ENCODE measurements around the gene UNKL.

Gene UNKL

GRCh38 chr16:1453316-1453715, 38.8 kb upstream of the UNKL start:
- Histone ChIP-seq H3K36me3 (ENCODE audit: control insufficient read depth, low read depth, low read length) (peaks cover 32% of the 10 kb centered on the region), H3K27ac (ENCODE audit: low read length) (no peak overlapping the region), H3K4me3 (ENCODE audit: low read length) (no peak overlapping the region)

GRCh38 chr16:1452530-1452929, 38.0 kb upstream of the UNKL start:
- H3K4me1 ChIP-seq (ENCODE audit: control insufficient read depth, low read depth, low read length), result no peaks in the 10 kb centered on the region
- H3K4me3 ChIP-seq (ENCODE audit: low read length), result no peak overlapping the region
- no peak overlapping the region for H3K27ac ChIP-seq (ENCODE audit: low read length)
- H3K9me3 ChIP-seq (ENCODE audit: control insufficient read depth, low read depth, low read length), result no peaks in the 10 kb centered on the region
- H3K27me3 ChIP-seq (ENCODE audit: control insufficient read depth, insufficient read depth, low read length), result no peaks in the 10 kb centered on the region
- peaks cover 34% of the 10 kb centered on the region for H3K36me3 ChIP-seq (ENCODE audit: control insufficient read depth, low read depth, low read length)
- H3K9ac ChIP-seq (ENCODE audit: low read length), result no peak overlapping the region

More at GRCh38 chr16:1453316-1453715, 38.8 kb upstream of the UNKL start:
- Histone ChIP-seq H3K27me3 (ENCODE audit: control insufficient read depth, insufficient read depth, low read length) (no peaks in the 10 kb centered on the region), H3K9me3 (ENCODE audit: control insufficient read depth, low read depth, low read length) (no peaks in the 10 kb centered on the region), H3K4me1 (ENCODE audit: control insufficient read depth, low read depth, low read length) (no peaks in the 10 kb centered on the region), H3K9ac (ENCODE audit: low read length) (no peak overlapping the region)

- Histone ChIP-seq H3K27me3 (ENCODE audit: control insufficient read depth, insufficient read depth, low read length) (no peaks in the 10 kb centered on the region), H3K9ac (ENCODE audit: low read length) (no peak overlapping the region), H3K27ac (ENCODE audit: low read length) (no peak overlapping the region), H3K9me3 (ENCODE audit: control insufficient read depth, low read depth, low read length) (no peaks in the 10 kb centered on the region), H3K4me3 (ENCODE audit: low read length) (no peak overlapping the region), H3K4me1 (ENCODE audit: control insufficient read depth, low read depth, low read length) (no peaks in the 10 kb centered on the region), H3K36me3 (ENCODE audit: control insufficient read depth, low read depth, low read length) (peaks cover 34% of the 10 kb centered on the region)
Measured at GRCh38 chr16:1451702-1452392, 37.3 kb upstream of the UNKL start.

GRCh38 chr16:1450841-1451240, 36.3 kb upstream of the UNKL start:
- Histone ChIP-seq H3K27ac (ENCODE audit: low read length) (no peak overlapping the region), H3K27me3 (ENCODE audit: control insufficient read depth, insufficient read depth, low read length) (no peaks in the 10 kb centered on the region), H3K4me1 (ENCODE audit: control insufficient read depth, low read depth, low read length) (no peaks in the 10 kb centered on the region), H3K9me3 (ENCODE audit: control insufficient read depth, low read depth, low read length) (no peaks in the 10 kb centered on the region), H3K36me3 (ENCODE audit: control insufficient read depth, low read depth, low read length) (peaks cover 34% of the 10 kb centered on the region), H3K4me3 (ENCODE audit: low read length) (no peak overlapping the region), H3K9ac (ENCODE audit: low read length) (no peak overlapping the region)

GRCh38 chr16:1450218-1450617, 35.7 kb upstream of the UNKL start:
- H3K36me3 ChIP-seq (ENCODE audit: control insufficient read depth, low read depth, low read length), result peaks cover 30% of the 10 kb centered on the region
- no peaks in the 10 kb centered on the region for H3K27me3 ChIP-seq (ENCODE audit: control insufficient read depth, insufficient read depth, low read length)
- H3K4me3 ChIP-seq (ENCODE audit: low read length), result no peak overlapping the region
- H3K27ac ChIP-seq (ENCODE audit: low read length), result no peak overlapping the region
- no peak overlapping the region for H3K9ac ChIP-seq (ENCODE audit: low read length)
- no peaks in the 10 kb centered on the region for H3K9me3 ChIP-seq (ENCODE audit: control insufficient read depth, low read depth, low read length)
- no peaks in the 10 kb centered on the region for H3K4me1 ChIP-seq (ENCODE audit: control insufficient read depth, low read depth, low read length)

- Histone ChIP-seq H3K36me3 (ENCODE audit: control insufficient read depth, low read depth, low read length) (peaks cover 26% of the 10 kb centered on the region), H3K27ac (ENCODE audit: low read length) (no peak overlapping the region), H3K4me1 (ENCODE audit: control insufficient read depth, low read depth, low read length) (no peaks in the 10 kb centered on the region), H3K27me3 (ENCODE audit: control insufficient read depth, insufficient read depth, low read length) (no peaks in the 10 kb centered on the region), H3K9ac (ENCODE audit: low read length) (no peak overlapping the region), H3K9me3 (ENCODE audit: control insufficient read depth, low read depth, low read length) (no peaks in the 10 kb centered on the region), H3K4me3 (ENCODE audit: low read length) (no peak overlapping the region)
Measured at GRCh38 chr16:1449201-1449788, 34.8 kb upstream of the UNKL start.

- no peaks in the 10 kb centered on the region for H3K27me3 ChIP-seq (ENCODE audit: control insufficient read depth, insufficient read depth, low read length)
- no peaks in the 10 kb centered on the region for H3K9me3 ChIP-seq (ENCODE audit: control insufficient read depth, low read depth, low read length)
- H3K27ac ChIP-seq (ENCODE audit: low read length), result no peak overlapping the region
- H3K36me3 ChIP-seq (ENCODE audit: control insufficient read depth, low read depth, low read length), result peaks cover 21% of the 10 kb centered on the region
- H3K9ac ChIP-seq (ENCODE audit: low read length), result no peak overlapping the region
- H3K4me1 ChIP-seq (ENCODE audit: control insufficient read depth, low read depth, low read length), result no peaks in the 10 kb centered on the region
- H3K4me3 ChIP-seq (ENCODE audit: low read length), result no peak overlapping the region
Measured at GRCh38 chr16:1448536-1449116, 34.1 kb upstream of the UNKL start.

- H3K4me3 ChIP-seq (ENCODE audit: low read length), result no peak overlapping the region
- H3K27ac ChIP-seq (ENCODE audit: low read length), result no peak overlapping the region
- H3K27me3 ChIP-seq (ENCODE audit: control insufficient read depth, insufficient read depth, low read length), result no peaks in the 10 kb centered on the region
- H3K9ac ChIP-seq (ENCODE audit: low read length), result no peak overlapping the region
- no peaks in the 10 kb centered on the region for H3K4me1 ChIP-seq (ENCODE audit: control insufficient read depth, low read depth, low read length)
- H3K9me3 ChIP-seq (ENCODE audit: control insufficient read depth, low read depth, low read length), result no peaks in the 10 kb centered on the region
- peaks cover 16% of the 10 kb centered on the region for H3K36me3 ChIP-seq (ENCODE audit: control insufficient read depth, low read depth, low read length)
Measured at GRCh38 chr16:1447965-1448364, 33.5 kb upstream of the UNKL start.

GRCh38 chr16:1446296-1447080, 32.0 kb upstream of the UNKL start:
- Histone ChIP-seq H3K36me3 (ENCODE audit: control insufficient read depth, low read depth, low read length) (peaks cover 16% of the 10 kb centered on the region), H3K4me3 (ENCODE audit: low read length) (no peak overlapping the region), H3K9me3 (ENCODE audit: control insufficient read depth, low read depth, low read length) (no peaks in the 10 kb centered on the region), H3K27me3 (ENCODE audit: control insufficient read depth, insufficient read depth, low read length) (no peaks in the 10 kb centered on the region), H3K27ac (ENCODE audit: low read length) (no peak overlapping the region), H3K4me1 (ENCODE audit: control insufficient read depth, low read depth, low read length) (no peaks in the 10 kb centered on the region), H3K9ac (ENCODE audit: low read length) (no peak overlapping the region)

GRCh38 chr16:1445518-1446203, 31.2 kb upstream of the UNKL start:
- no peak overlapping the region for H3K9ac ChIP-seq (ENCODE audit: low read length)
- no peak overlapping the region for H3K27ac ChIP-seq (ENCODE audit: low read length)
- H3K4me3 ChIP-seq (ENCODE audit: low read length), result no peak overlapping the region
- no peaks in the 10 kb centered on the region for H3K27me3 ChIP-seq (ENCODE audit: control insufficient read depth, insufficient read depth, low read length)
- no peaks in the 10 kb centered on the region for H3K9me3 ChIP-seq (ENCODE audit: control insufficient read depth, low read depth, low read length)
- no peaks in the 10 kb centered on the region for H3K4me1 ChIP-seq (ENCODE audit: control insufficient read depth, low read depth, low read length)
- peaks cover 10% of the 10 kb centered on the region for H3K36me3 ChIP-seq (ENCODE audit: control insufficient read depth, low read depth, low read length)
